ENCODE results near the gene PMEPA1. TPM values are rescaled to one million over a fixed set of nuclear protein-coding genes. Genes with fewer than 3 reads are reported as not detected.

PMEPA1 gene
- total and polyA plus RNA-seq, 2 donors (not counting 1 experiment from before 2014, with no cell fraction given) = 9.9 to 37.4 TPM

DNA sequence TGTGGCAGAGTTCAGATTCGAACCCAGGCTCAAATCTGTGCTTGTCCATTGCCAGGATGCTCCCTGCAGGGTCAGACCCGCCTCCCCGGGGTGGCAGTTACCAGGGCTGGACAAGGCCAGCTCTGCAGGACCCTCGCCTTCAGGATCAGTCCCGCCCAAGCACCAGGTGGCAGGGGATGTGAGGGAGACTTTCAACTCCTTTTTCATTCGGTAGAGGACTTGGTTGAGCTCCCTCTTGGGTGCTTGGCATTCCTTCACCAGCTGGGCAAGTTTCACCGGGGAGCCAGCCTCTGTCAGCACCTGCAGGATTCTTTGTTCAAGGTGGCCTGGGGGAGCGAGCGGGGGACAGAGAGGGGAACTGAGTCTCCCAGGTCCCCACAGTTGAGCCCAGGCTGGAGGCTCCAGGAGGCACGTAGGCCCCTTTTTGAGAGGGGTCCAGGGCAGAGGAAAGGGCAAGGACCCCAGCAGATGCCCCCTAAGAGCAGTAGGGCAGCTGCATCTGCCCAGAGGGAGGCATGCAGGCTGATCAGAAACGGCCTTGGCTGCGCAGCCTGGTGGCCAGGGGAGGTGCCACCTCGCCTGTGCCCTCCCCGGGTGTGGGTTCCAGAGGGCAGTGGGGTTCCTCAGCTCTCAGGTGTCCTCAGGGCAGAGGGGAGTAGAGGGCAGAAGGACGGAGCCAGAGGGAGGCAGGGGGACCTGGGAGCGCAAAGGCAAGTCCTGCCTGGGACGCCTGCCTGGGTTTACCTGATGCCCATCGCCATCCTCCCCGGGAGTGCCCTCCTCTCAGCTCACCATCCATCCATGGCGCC is 93.5 kb downstream of the PMEPA1 start:
- Histone ChIP-seq H3K27ac (ENCODE audit: low read length in 2 of 2) (no peak overlapping the region), H3K9ac (ENCODE audit: low read length) (no peak overlapping the region), H2AFZ (ENCODE audit: insufficient read depth, low read depth, low read length, poor library complexity, severe bottlenecking) (no peak overlapping the region), H3K36me3 (replicated peaks in 1 of 2; ENCODE audit: control extremely low read depth in 1 of 2, control insufficient read depth in 1 of 2, extremely low read depth in 1 of 2, insufficient read depth in 2 of 2, low read length in 1 of 2) (peaks cover 0 to 57% of the 10 kb centered on the region in 2 experiments), H4K20me1 (ENCODE audit: control insufficient read depth, insufficient read depth, low read length, poor library complexity, severe bottlenecking) (peaks cover 20% of the 10 kb centered on the region), H3K79me2 (ENCODE audit: control insufficient read depth, insufficient read depth, low read length) (peaks cover 32% of the 10 kb centered on the region), H3K4me2 (replicated peaks; ENCODE audit: low read depth, low read length, poor library complexity, severe bottlenecking) (no peak overlapping the region), H3K4me3 (ENCODE audit: control extremely low read depth in 1 of 5, extremely low read depth in 1 of 5, insufficient read depth in 1 of 5, low read depth in 2 of 5, low read length in 4 of 5) (no peak overlapping the region), H3K27me3 (replicated peaks in 1 of 4; ENCODE audit: control extremely low read depth in 1 of 4, control insufficient read depth in 3 of 4, insufficient read depth in 4 of 4, low read length in 3 of 4) (no peaks in the 10 kb centered on the region), H3K4me1 (ENCODE audit: control insufficient read depth in 2 of 2, insufficient read depth in 2 of 2, low read length in 2 of 2) (peaks cover 38 to 44% of the 10 kb centered on the region in 2 donors), H3K9me3 (ENCODE audit: control extremely low read depth in 1 of 3, control insufficient read depth in 2 of 3, insufficient read depth in 1 of 3, low read length in 2 of 3) (no peaks in the 10 kb centered on the region)
- WGBS (ENCODE audit: insufficient coverage) = 95% methylated on average over 20 of the region's 20 CpGs
- no peak for TF ChIP-seq EZH2 (IDR thresholded peaks at IDR 0.05; ENCODE audit: borderline replicate concordance, insufficient read depth, low read depth, low read length, poor library complexity, severe bottlenecking)
- TF ChIP-seq, protein P1, sequence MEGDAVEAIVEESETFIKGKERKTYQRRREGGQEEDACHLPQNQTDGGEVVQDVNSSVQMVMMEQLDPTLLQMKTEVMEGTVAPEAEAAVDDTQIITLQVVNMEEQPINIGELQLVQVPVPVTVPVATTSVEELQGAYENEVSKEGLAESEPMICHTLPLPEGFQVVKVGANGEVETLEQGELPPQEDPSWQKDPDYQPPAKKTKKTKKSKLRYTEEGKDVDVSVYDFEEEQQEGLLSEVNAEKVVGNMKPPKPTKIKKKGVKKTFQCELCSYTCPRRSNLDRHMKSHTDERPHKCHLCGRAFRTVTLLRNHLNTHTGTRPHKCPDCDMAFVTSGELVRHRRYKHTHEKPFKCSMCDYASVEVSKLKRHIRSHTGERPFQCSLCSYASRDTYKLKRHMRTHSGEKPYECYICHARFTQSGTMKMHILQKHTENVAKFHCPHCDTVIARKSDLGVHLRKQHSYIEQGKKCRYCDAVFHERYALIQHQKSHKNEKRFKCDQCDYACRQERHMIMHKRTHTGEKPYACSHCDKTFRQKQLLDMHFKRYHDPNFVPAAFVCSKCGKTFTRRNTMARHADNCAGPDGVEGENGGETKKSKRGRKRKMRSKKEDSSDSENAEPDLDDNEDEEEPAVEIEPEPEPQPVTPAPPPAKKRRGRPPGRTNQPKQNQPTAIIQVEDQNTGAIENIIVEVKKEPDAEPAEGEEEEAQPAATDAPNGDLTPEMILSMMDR (IDR thresholded peaks at IDR 0.05) = no peak
- DNase-seq = no peak
- H3K27ac Mint-ChIP-seq = peak overlapping the region; percentile 41
- ATAC-seq (ENCODE audit: low read depth) = no peak
- CTCF ChIA-PET = interaction anchor here (1.0 to 11.0 kb wide), 3 partner anchors 11 to 38 kb away, joined by 3 to 131 read pairs (median 3); no protein-coding TSS in a partner anchor
- no peaks in the 10 kb centered on the region for H3K9me3 Mint-ChIP-seq (ENCODE audit: insufficient read depth)
- no peak overlapping the region for H3K4me3 Mint-ChIP-seq
- peaks cover 45% of the 10 kb centered on the region for H3K4me1 Mint-ChIP-seq
- POLR2A ChIA-PET = interaction anchor here (0.7 to 1.6 kb wide), 2 partner anchors 10 to 15 kb away, joined by 3 read pairs; no protein-coding TSS in a partner anchor
- intact Hi-C loops (cut with micrococcal nuclease) = loop anchor here (5.0 to 10.0 kb wide), 2 partner anchors 1278 to 1391 kb away; partner anchors contain the start of gene CTSZ
- H3K27me3 Mint-ChIP-seq = no peaks in the 10 kb centered on the region

DNA sequence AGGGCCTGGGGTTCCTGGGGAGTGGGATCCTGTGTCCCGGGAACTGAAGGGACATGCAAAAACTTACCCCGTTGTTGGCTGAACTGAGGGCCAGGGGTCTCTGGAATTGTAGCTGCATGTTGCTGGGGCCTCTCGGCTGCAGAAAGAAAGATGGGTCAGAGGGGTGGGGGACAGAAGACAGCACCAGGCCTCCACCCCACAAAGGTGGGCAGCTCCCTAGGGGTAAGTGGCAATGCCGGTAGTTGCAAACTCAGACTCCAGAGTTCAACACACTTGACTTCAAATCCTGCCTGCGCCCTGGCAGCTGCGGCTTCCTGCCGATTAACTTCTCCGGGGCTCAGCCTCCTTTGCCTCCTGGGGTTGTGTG is 94.4 kb downstream of the PMEPA1 start:
- 92% methylated on average over 7 of the region's 8 CpGs for WGBS (ENCODE audit: insufficient coverage)
- Histone ChIP-seq H3K4me2 (replicated peaks; ENCODE audit: low read depth, low read length, poor library complexity, severe bottlenecking) (no peak overlapping the region), H3K9ac (ENCODE audit: low read length) (no peak overlapping the region), H3K27ac (ENCODE audit: low read length in 2 of 2) (no peak overlapping the region), H4K20me1 (ENCODE audit: control insufficient read depth, insufficient read depth, low read length, poor library complexity, severe bottlenecking) (peaks cover 20% of the 10 kb centered on the region), H3K36me3 (replicated peaks in 1 of 2; ENCODE audit: control extremely low read depth in 1 of 2, control insufficient read depth in 1 of 2, extremely low read depth in 1 of 2, insufficient read depth in 2 of 2, low read length in 1 of 2) (peaks cover 0 to 64% of the 10 kb centered on the region in 2 experiments), H3K27me3 (replicated peaks in 1 of 4; ENCODE audit: control extremely low read depth in 1 of 4, control insufficient read depth in 3 of 4, insufficient read depth in 4 of 4, low read length in 3 of 4) (no peaks in the 10 kb centered on the region), H2AFZ (ENCODE audit: insufficient read depth, low read depth, low read length, poor library complexity, severe bottlenecking) (no peak overlapping the region), H3K4me1 (ENCODE audit: control insufficient read depth in 2 of 2, insufficient read depth in 2 of 2, low read length in 2 of 2) (peaks cover 29 to 36% of the 10 kb centered on the region in 2 donors), H3K79me2 (ENCODE audit: control insufficient read depth, insufficient read depth, low read length) (peaks cover 32% of the 10 kb centered on the region), H3K9me3 (ENCODE audit: control extremely low read depth in 1 of 3, control insufficient read depth in 2 of 3, insufficient read depth in 1 of 3, low read length in 2 of 3) (no peaks in the 10 kb centered on the region), H3K4me3 (ENCODE audit: control extremely low read depth in 1 of 5, extremely low read depth in 1 of 5, insufficient read depth in 1 of 5, low read depth in 2 of 5, low read length in 4 of 5) (no peak overlapping the region)
- intact Hi-C loops (cut with micrococcal nuclease) = loop anchor here (5.0 to 10.0 kb wide), 2 partner anchors 1279 to 1392 kb away; partner anchors contain the start of gene CTSZ
- TF ChIP-seq, protein P1 (IDR thresholded peaks at IDR 0.05) = no peak
- TF ChIP-seq EZH2 (IDR thresholded peaks at IDR 0.05; ENCODE audit: borderline replicate concordance, insufficient read depth, low read depth, low read length, poor library complexity, severe bottlenecking) = no peak
- ATAC-seq (ENCODE audit: low read depth) (no peak), DNase-seq (no peak)
- CTCF ChIA-PET = interaction anchor here (0.9 to 11.0 kb wide), 3 partner anchors 16 to 65 kb away, joined by 3 to 131 read pairs (median 3); no protein-coding TSS in a partner anchor
- no peak overlapping the region for H3K27ac Mint-ChIP-seq
- H3K27me3 Mint-ChIP-seq = no peaks in the 10 kb centered on the region
- H3K4me3 Mint-ChIP-seq = no peak overlapping the region
- no peaks in the 10 kb centered on the region for H3K9me3 Mint-ChIP-seq (ENCODE audit: insufficient read depth)
- POLR2A ChIA-PET = interaction anchor here (1.6 kb wide), 1 partner anchor 14 kb away, joined by 3 read pairs; no protein-coding TSS in a partner anchor
- peaks cover 41% of the 10 kb centered on the region for H3K4me1 Mint-ChIP-seq
